ENCODE results near the gene COPZ1. TPM values are rescaled to one million over a fixed set of nuclear protein-coding genes. Genes with fewer than 3 reads are reported as not detected.

Gene COPZ1
- total and polyA plus RNA-seq, 9 of the 15 experiments (the other 6 are each of a cell fraction or from before 2014, with no cell fraction given) = 137 to 487 (median 233) TPM

DNA sequence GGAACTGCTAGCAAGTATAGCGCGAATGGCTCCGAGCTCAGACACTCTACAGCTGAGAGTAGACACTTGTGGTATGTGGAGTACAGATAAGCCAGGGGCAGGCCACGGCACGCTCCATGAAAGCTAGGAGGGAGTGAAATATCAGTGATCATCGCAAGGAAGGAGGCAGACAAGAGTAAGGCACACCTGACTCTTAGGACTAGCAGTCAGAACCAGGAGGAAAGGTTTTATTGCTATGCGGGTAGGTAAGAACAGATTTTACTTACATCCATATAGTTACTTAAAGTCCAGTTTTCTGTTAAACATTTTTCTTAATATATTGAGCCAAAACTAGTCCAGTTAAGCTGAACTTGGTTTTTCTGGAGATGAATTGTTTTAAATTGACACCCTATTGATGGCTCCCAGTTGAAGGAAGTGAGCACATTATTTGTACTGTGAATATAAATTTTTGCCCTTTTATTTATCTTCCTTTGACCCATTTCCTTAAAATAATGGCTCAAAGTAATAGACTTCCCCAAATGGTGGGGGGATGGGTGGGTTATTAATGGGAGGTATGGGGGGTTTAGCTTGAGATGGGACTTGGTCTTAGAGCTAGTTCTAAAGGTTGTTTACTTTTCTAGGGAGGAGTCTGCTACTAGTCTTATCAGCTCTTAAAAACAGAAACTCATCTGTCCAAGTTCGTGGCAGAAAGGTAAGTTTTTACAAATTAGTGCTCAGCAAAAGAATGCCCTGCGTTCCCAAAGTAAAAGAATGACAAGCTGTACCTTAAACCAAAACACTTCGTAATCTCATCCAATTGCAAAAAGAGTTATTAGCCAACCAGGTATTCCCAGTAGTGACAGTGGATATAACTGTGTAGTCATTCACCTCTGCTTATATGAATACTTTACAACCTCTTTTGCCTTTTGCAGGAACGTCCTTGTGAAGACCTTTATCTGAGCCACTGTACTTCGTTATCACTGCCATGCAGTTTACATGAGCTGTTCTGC lies 38.6 kb upstream of the COPZ1 start (continued):
- TF ChIP-seq ZFP30 (CRISPR knock-in tag; IDR thresholded peaks at IDR 0.05; ENCODE audit: borderline replicate concordance) (no peak), SIX5 (IDR thresholded peaks at IDR 0.05; ENCODE audit: borderline replicate concordance in 1 of 2, insufficient read depth in 1 of 2, low read depth in 1 of 2, low read length in 2 of 2) (no peak), CBX5 (IDR thresholded peaks at IDR 0.05; ENCODE audit: borderline replicate concordance, low read depth) (no peak), EGR1 (conservative IDR thresholded peaks at IDR 0.05) (no peak), SUPT5H (IDR thresholded peaks at IDR 0.05) (peak; percentile 49), PTBP1 (IDR thresholded peaks at IDR 0.05; ENCODE audit: low read depth, low read length) (no peak), ZNF444 (CRISPR knock-in tag; IDR thresholded peaks at IDR 0.05) (no peak), E2F3 (CRISPR knock-in tag; IDR thresholded peaks at IDR 0.05) (no peak), PTTG1 (tag; IDR thresholded peaks at IDR 0.05; ENCODE audit: low read depth) (no peak)
- TF ChIP-seq, protein P1, sequence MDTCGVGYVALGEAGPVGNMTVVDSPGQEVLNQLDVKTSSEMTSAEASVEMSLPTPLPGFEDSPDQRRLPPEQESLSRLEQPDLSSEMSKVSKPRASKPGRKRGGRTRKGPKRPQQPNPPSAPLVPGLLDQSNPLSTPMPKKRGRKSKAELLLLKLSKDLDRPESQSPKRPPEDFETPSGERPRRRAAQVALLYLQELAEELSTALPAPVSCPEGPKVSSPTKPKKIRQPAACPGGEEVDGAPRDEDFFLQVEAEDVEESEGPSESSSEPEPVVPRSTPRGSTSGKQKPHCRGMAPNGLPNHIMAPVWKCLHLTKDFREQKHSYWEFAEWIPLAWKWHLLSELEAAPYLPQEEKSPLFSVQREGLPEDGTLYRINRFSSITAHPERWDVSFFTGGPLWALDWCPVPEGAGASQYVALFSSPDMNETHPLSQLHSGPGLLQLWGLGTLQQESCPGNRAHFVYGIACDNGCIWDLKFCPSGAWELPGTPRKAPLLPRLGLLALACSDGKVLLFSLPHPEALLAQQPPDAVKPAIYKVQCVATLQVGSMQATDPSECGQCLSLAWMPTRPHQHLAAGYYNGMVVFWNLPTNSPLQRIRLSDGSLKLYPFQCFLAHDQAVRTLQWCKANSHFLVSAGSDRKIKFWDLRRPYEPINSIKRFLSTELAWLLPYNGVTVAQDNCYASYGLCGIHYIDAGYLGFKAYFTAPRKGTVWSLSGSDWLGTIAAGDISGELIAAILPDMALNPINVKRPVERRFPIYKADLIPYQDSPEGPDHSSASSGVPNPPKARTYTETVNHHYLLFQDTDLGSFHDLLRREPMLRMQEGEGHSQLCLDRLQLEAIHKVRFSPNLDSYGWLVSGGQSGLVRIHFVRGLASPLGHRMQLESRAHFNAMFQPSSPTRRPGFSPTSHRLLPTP (IDR thresholded peaks at IDR 0.05; ENCODE audit: borderline replicate concordance, extremely low read depth, insufficient read length) = no peak
- TF ChIP-seq, protein P2, sequence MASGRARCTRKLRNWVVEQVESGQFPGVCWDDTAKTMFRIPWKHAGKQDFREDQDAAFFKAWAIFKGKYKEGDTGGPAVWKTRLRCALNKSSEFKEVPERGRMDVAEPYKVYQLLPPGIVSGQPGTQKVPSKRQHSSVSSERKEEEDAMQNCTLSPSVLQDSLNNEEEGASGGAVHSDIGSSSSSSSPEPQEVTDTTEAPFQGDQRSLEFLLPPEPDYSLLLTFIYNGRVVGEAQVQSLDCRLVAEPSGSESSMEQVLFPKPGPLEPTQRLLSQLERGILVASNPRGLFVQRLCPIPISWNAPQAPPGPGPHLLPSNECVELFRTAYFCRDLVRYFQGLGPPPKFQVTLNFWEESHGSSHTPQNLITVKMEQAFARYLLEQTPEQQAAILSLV (tag; IDR thresholded peaks at IDR 0.05) = no peak
